WTC11 (cell line): Measurements from ENCODE around the gene COBL.

Experiments used
- CREM ChIP-seq: sonication (generic); formaldehyde crosslinking; IDR thresholded peaks from 2 replicates; pipeline ENCODE4 v1.8.1; 2022; ENCODE audit warnings: mild to moderate bottlenecking, missing genetic modification reagents, moderate library complexity
- CTCF ChIP-seq: fragments of 200-600 bp; IDR thresholded peaks from 2 replicates; pipeline ENCODE4 v1.8.0; 2022; ENCODE audit warnings: antibody characterized with exemption
- E2F1 ChIP-seq: sonication (generic); formaldehyde crosslinking; IDR thresholded peaks from 2 replicates; pipeline ENCODE4 v1.8.0; 2022; ENCODE audit warnings: mild to moderate bottlenecking, missing genetic modification reagents
- E2F4 ChIP-seq: sonication (generic); formaldehyde crosslinking; IDR thresholded peaks from 2 replicates; pipeline ENCODE4 v1.8.1; 2022; ENCODE audit warnings: low read depth, mild to moderate bottlenecking, moderate library complexity, missing genetic modification reagents, borderline replicate concordance
- ETV6 ChIP-seq: sonication (generic); formaldehyde crosslinking; IDR thresholded peaks from 2 replicates; pipeline ENCODE4 v1.8.1; 2022; ENCODE audit warnings: mild to moderate bottlenecking, missing genetic modification reagents
- MAX ChIP-seq: sonication (generic); formaldehyde crosslinking; IDR thresholded peaks from 2 replicates; pipeline ENCODE4 v1.8.0; 2022; ENCODE audit warnings: mild to moderate bottlenecking, missing genetic modification reagents
- NFYB ChIP-seq: sonication (generic); formaldehyde crosslinking; conservative IDR thresholded peaks from 2 replicates; pipeline ENCODE4 v1.8.0; 2022; ENCODE audit warnings: low read depth, missing genetic modification reagents
- RELA ChIP-seq: sonication (generic); formaldehyde crosslinking; IDR thresholded peaks from 2 replicates; pipeline ENCODE4 v1.8.1; 2022; ENCODE audit warnings: missing genetic modification reagents, mild to moderate bottlenecking, borderline replicate concordance
- TCF7 ChIP-seq: sonication (generic); formaldehyde crosslinking; IDR thresholded peaks from 2 replicates; pipeline ENCODE4 v1.8.0; 2022; ENCODE audit warnings: mild to moderate bottlenecking, low read depth, missing genetic modification reagents, moderate library complexity
- ZBTB21 ChIP-seq: sonication (generic); formaldehyde crosslinking; IDR thresholded peaks from 2 replicates; pipeline ENCODE4 v1.8.1; 2023; ENCODE audit warnings: mild to moderate bottlenecking, missing genetic modification reagents, borderline replicate concordance
- ZNF121 ChIP-seq: sonication (generic); formaldehyde crosslinking; IDR thresholded peaks from 2 replicates; pipeline ENCODE4 v1.8.0; 2023; ENCODE audit warnings: missing genetic modification reagents
- ZNF219 ChIP-seq: sonication (generic); formaldehyde crosslinking; IDR thresholded peaks from 2 replicates; pipeline ENCODE4 v1.8.0; 2023; ENCODE audit warnings: missing genetic modification reagents, mild to moderate bottlenecking, borderline replicate concordance
- ZNF232 ChIP-seq: sonication (generic); formaldehyde crosslinking; IDR thresholded peaks from 2 replicates; pipeline ENCODE4 v1.8.0; 2022; ENCODE audit warnings: mild to moderate bottlenecking, missing genetic modification reagents

- TF ChIP-seq CREM (CRISPR knock-in tag), result no peak
- no peak for TF ChIP-seq RELA (CRISPR knock-in tag)
- TF ChIP-seq ZNF121 (CRISPR knock-in tag), result no peak
- TF ChIP-seq MAX (CRISPR knock-in tag), result no peak
- no peak for TF ChIP-seq CTCF
- TF ChIP-seq ZNF219 (CRISPR knock-in tag), result no peak
- no peak for TF ChIP-seq NFYB (CRISPR knock-in tag)
- no peak for TF ChIP-seq TCF7 (CRISPR knock-in tag)
- no peak for TF ChIP-seq E2F4 (CRISPR knock-in tag)
- TF ChIP-seq ZBTB21 (CRISPR knock-in tag), result no peak
- TF ChIP-seq E2F1, result no peak
- no peak for TF ChIP-seq ZNF232 (CRISPR knock-in tag)
- no peak for TF ChIP-seq ETV6
These were observed 202.6 kb downstream of the COBL start for GRCh38 chr7:51113962-51114361.
